Dendritic cell treated with granulocyte-macrophage colony-stimulating factor and Interleukin-4, amounts not matched to agents 40 ng/mL and 50 ng/mL, for 4 days (primary cell): Measurements from ENCODE around the gene EFHC1.

Source experiments
- H3K27ac Mint-ChIP-seq: one replicate; pipeline ENCODE4 v1.8.0; 2022; ENCODE audit warnings: mild to moderate bottlenecking, mixed read lengths
- H3K27me3 Mint-ChIP-seq: one replicate; pipeline ENCODE4 v1.8.0; 2022; ENCODE audit warnings: mild to moderate bottlenecking, mixed read lengths
- H3K36me3 Mint-ChIP-seq: one replicate; pipeline ENCODE4 v1.8.0; 2022; ENCODE audit warnings: low read depth, mixed read lengths
- H3K4me1 Mint-ChIP-seq: one replicate; pipeline ENCODE4 v1.8.0; 2022; ENCODE audit warnings: low read depth, mixed read lengths
- H3K4me3 Mint-ChIP-seq: one replicate; pipeline ENCODE4 v1.8.0; 2022; ENCODE audit warnings: mild to moderate bottlenecking, moderate library complexity, mixed read lengths
- H3K9me3 Mint-ChIP-seq: one replicate; pipeline ENCODE4 v1.8.0; 2022; ENCODE audit warnings: mixed read lengths
- intact Hi-C: fragments of 100-400 bp; cut with micrococcal nuclease; formaldehyde crosslinking; loops from one replicate; pipeline ENCODE4 v1.15.0; 2022

EFHC1 gene

GRCh38 chr6:52506476-52506875, 86.3 kb downstream of the EFHC1 start:
- Mint-ChIP-seq H3K27me3 (no peaks in the 10 kb centered on the region), H3K4me3 (no peak overlapping the region), H3K36me3 (peaks cover 98% of the 10 kb centered on the region), H3K4me1 (peaks cover 56% of the 10 kb centered on the region), H3K9me3 (no peaks in the 10 kb centered on the region), H3K27ac (peak overlapping the region; percentile 84)
- intact Hi-C loops, result no loop called here

DNA sequence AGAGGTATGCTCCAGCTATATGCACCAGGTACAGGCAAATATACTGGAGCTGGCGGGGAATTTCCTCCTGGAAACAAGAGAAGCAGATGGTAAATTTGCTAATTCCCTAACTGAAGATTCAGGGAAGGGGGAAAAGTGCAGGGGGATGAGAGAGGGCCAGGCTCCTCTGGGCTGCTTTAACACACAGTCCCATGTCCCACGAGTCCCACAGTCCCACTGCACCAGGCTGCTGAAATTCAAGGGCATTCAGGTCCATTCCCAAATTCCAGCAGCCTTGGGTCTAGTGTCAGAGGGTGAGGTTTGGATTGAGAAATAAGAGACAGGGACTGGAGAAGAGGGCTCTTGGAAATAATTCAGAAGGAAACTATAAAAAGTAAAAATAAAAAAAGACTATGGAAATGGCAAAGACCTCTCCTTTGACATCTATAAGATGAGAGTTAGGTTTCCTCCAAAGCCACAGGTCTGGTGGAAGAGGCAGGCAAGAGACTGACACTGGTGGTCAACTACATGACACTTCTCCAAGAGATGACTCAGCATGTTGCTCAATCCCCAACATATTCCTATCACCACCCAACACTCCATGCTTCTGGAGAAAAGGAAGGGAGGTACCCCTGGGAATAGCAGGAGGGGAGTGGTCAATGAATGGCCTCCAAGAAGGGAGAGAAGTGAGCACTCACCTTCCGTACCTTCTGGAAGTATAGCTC, 87.6 kb downstream of the EFHC1 start:
- intact Hi-C loops, result no loop called here
- Mint-ChIP-seq H3K27ac (peak overlapping the region; percentile 65), H3K9me3 (no peaks in the 10 kb centered on the region), H3K4me1 (peaks cover 53% of the 10 kb centered on the region), H3K4me3 (no peak overlapping the region), H3K27me3 (no peaks in the 10 kb centered on the region), H3K36me3 (peaks cover 98% of the 10 kb centered on the region)

- Mint-ChIP-seq H3K36me3 (peaks cover 98% of the 10 kb centered on the region), H3K4me1 (peaks cover 49% of the 10 kb centered on the region), H3K4me3 (no peak overlapping the region), H3K9me3 (no peaks in the 10 kb centered on the region), H3K27ac (no peak overlapping the region), H3K27me3 (no peaks in the 10 kb centered on the region)
- intact Hi-C loops, result no loop called here
These were observed 88.2 kb downstream of the EFHC1 start for GRCh38 chr6:52508261-52508739.

DNA sequence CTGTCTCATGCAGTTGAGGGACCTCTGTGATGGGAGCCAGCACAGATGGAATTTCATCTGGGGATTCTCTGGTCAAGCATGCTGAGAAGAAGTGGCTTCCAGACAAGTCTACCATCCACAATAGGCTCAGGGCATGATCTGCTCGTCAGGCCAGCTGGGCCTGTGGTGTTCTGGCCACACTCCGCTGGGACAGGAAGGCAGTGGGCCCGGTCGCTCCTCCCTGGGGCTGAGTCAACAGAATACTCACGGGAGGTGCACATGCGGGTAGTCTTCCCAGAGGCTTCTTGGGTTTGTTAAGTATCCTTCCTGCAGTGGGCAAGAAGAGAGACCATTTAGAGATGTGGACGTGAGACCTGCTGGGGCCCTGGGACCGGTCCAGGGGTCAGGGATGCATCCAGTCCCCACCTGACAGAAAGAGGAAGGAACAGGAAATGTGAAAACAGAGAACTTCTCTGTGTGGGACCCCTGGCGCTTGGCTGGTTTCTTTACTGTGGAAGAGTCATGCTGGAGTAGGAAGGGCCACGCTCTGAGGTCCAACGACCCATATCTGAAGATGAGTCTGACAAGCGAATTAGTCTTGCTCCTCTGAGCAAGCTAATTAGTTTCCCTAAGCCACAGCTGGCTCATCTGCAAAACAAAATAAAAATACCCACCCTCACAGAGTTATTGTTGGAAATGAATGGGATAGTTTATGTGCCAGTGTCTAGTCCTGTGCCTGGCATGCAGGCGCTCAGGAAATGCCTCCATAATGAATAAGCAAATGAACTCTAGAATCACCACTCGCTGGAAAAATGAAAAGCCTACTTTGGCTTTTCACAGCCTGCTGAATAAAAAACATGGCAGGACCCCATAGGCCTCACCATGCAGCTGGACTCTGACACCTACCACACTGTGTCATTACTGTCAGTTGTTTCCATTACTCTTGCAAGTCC, 89.4 kb downstream of the EFHC1 start:
- intact Hi-C loops, result no loop called here
- Mint-ChIP-seq H3K9me3 (no peaks in the 10 kb centered on the region), H3K27me3 (no peaks in the 10 kb centered on the region), H3K36me3 (peaks cover 100% of the 10 kb centered on the region), H3K4me1 (peaks cover 41% of the 10 kb centered on the region), H3K4me3 (no peak overlapping the region), H3K27ac (no peak overlapping the region)

- H3K4me3 Mint-ChIP-seq, result no peak overlapping the region
- no peaks in the 10 kb centered on the region for H3K9me3 Mint-ChIP-seq
- H3K27ac Mint-ChIP-seq, result no peak overlapping the region
- H3K36me3 Mint-ChIP-seq, result peaks cover 100% of the 10 kb centered on the region
- peaks cover 41% of the 10 kb centered on the region for H3K4me1 Mint-ChIP-seq
- intact Hi-C loops, result no loop called here
- no peaks in the 10 kb centered on the region for H3K27me3 Mint-ChIP-seq
These were observed 90.0 kb downstream of the EFHC1 start for GRCh38 chr6:52510213-52510562.

DNA sequence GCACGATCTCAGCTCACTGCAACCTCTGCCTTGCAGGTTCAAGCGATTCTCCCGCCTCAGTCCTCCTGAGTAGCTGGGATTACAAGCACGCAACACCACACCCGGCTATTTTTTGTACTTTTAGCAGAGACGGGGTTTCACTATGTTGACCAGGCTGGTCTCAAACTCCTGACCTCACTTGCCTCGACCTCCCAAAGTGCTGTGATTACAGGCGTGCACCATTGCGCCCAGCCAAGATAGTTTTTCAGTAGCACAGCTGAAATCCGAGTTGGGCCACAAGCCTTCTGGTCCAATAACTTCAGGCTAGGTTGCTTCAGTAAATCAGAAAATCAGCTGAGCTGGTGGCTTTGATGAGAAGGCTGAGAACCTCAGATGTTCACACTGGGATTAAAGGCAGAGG, 91.0 kb downstream of the EFHC1 start:
- H3K4me1 Mint-ChIP-seq, result peaks cover 31% of the 10 kb centered on the region
- no peaks in the 10 kb centered on the region for H3K27me3 Mint-ChIP-seq
- H3K36me3 Mint-ChIP-seq, result peaks cover 100% of the 10 kb centered on the region
- no peak overlapping the region for H3K27ac Mint-ChIP-seq
- intact Hi-C loops, result no loop called here
- H3K9me3 Mint-ChIP-seq, result no peaks in the 10 kb centered on the region
- no peak overlapping the region for H3K4me3 Mint-ChIP-seq

DNA sequence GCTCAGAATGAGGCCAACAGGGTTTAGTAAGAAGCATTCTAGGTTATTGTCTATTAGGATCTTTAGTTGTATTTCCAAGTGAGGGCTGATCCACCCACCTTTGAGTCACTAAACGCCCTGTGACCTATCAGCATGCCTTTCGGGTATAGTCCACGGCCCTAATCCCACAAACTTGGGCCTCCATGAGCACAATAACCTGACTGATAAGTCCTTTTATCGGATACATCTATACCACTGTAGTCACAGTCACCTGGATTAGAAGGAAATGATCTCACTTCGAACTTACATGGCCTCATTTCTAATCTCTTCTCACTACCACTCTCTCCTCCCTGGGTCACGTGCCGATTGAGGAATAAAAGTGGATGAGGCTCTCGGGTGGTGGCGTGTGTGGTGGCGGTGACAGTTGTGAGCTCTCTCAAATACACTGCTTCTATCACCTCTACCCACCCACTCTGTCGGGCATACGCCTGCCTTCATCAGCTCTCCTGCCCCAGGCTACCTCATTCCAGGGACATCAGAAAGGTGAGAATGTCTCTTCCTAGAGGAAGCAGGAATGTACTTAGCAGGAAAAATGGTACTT, 91.5 kb downstream of the EFHC1 start:
- H3K4me3 Mint-ChIP-seq, result no peak overlapping the region
- peaks cover 100% of the 10 kb centered on the region for H3K36me3 Mint-ChIP-seq
- peaks cover 26% of the 10 kb centered on the region for H3K4me1 Mint-ChIP-seq
- H3K27me3 Mint-ChIP-seq, result no peaks in the 10 kb centered on the region
- no peak overlapping the region for H3K27ac Mint-ChIP-seq
- H3K9me3 Mint-ChIP-seq, result no peaks in the 10 kb centered on the region
- intact Hi-C loops, result no loop called here

DNA sequence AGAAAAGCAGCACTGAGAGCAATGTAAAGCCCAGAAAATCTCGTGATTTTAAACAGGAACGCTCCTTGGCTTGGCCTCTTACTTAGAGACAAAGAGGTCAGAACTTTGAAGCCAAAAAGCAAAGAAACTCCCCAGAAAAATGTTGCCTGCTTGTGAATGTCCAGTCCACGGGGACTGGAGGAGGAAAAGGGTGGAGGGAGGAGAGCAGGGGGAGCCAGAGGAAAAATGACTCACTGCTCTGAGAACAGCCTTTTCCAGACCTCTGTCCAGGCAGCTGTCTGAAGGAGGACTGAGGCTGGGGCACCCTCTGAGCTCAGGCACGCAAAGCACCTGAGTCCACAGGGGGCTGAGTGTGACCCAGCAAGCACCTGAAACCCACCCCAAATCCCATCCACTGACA, 92.1 kb downstream of the EFHC1 start:
- H3K27ac Mint-ChIP-seq, result no peak overlapping the region
- peaks cover 25% of the 10 kb centered on the region for H3K4me1 Mint-ChIP-seq
- no peaks in the 10 kb centered on the region for H3K9me3 Mint-ChIP-seq
- intact Hi-C loops, result no loop called here
- H3K4me3 Mint-ChIP-seq, result no peak overlapping the region
- no peaks in the 10 kb centered on the region for H3K27me3 Mint-ChIP-seq
- H3K36me3 Mint-ChIP-seq, result peaks cover 99% of the 10 kb centered on the region

GRCh38 chr6:52513464-52513863, 93.3 kb downstream of the EFHC1 start:
- H3K4me3 Mint-ChIP-seq, result no peak overlapping the region

DNA sequence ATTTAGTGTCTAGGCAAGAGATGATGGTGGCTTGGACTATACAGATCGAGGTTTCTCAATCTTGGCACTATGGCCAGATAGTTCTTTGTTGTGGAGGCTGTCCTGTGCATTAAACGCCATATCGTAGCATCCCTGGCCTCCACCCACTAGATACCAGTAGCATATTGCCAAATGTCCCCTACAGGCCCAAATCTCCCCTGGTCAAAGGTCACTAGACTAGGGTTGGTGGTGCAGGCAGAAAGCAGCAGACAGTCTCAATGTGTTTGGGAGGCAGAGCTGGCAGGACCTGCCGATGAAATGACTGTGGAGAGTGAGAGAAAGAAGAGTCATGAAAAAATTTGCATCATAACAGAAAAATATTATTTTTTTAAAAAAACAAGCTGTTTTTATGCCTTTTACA, 93.8 kb downstream of the EFHC1 start:
- H3K4me1 Mint-ChIP-seq, result peaks cover 27% of the 10 kb centered on the region
- no peak overlapping the region for H3K4me3 Mint-ChIP-seq
- H3K27ac Mint-ChIP-seq, result no peak overlapping the region
- H3K36me3 Mint-ChIP-seq, result peaks cover 98% of the 10 kb centered on the region
- no peaks in the 10 kb centered on the region for H3K27me3 Mint-ChIP-seq
- no peaks in the 10 kb centered on the region for H3K9me3 Mint-ChIP-seq
- intact Hi-C loops, result no loop called here

More at GRCh38 chr6:52513464-52513863, 93.3 kb downstream of the EFHC1 start:
- Mint-ChIP-seq H3K9me3 (no peaks in the 10 kb centered on the region), H3K36me3 (peaks cover 98% of the 10 kb centered on the region), H3K27me3 (no peaks in the 10 kb centered on the region), H3K27ac (no peak overlapping the region), H3K4me1 (peaks cover 25% of the 10 kb centered on the region)
- intact Hi-C loops, result no loop called here

DNA sequence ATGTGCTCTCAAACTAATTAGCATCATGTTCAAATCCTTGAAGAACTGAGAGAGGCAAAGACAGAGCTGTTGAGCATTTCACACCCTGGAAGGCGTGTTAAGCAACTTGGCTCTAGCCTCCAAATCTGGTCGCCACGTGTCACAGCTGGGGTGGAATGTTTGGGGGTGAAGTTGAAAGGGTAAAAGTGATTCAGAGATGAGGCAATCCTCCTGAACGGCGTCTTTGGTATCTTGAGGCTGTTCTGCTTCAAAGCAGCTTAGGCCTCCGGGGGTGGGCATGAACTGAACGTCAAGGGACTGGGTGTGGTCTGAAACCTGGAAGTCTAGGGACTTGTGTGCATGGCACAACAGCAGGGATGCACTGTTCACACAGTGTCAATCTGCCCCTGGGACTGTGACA, 94.4 kb downstream of the EFHC1 start:
- Mint-ChIP-seq H3K4me1 (peaks cover 33% of the 10 kb centered on the region), H3K27ac (peak overlapping the region; percentile 34), H3K4me3 (no peak overlapping the region), H3K36me3 (peaks cover 98% of the 10 kb centered on the region), H3K9me3 (no peaks in the 10 kb centered on the region), H3K27me3 (no peaks in the 10 kb centered on the region)
- intact Hi-C loops, result no loop called here

GRCh38 chr6:52515219-52515960, 95.2 kb downstream of the EFHC1 start:
- H3K27ac Mint-ChIP-seq, result no peak overlapping the region
- H3K4me1 Mint-ChIP-seq, result peaks cover 42% of the 10 kb centered on the region
- peaks cover 98% of the 10 kb centered on the region for H3K36me3 Mint-ChIP-seq
- H3K27me3 Mint-ChIP-seq, result no peaks in the 10 kb centered on the region
- intact Hi-C loops, result no loop called here
- no peak overlapping the region for H3K4me3 Mint-ChIP-seq
- no peaks in the 10 kb centered on the region for H3K9me3 Mint-ChIP-seq

DNA sequence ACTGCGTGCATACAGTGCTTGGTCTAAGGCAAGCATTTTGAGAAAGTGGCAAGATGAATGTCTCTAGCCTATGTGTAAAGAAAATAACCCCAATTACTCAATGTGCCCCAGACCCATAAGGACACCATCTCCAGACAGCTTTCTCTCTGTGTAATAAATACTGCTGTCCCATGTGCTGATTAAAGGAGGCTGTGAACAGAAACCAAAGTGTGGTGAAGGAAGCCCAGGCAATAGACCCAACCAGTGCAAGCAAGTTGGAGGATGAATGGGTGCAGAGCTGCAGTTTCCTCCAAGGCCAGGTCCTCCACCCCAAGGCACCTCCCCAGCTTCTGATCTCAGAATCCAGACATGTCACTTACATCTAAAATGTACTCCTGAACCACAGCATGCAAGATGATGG, 96.1 kb downstream of the EFHC1 start:
- no peak overlapping the region for H3K4me3 Mint-ChIP-seq
- H3K9me3 Mint-ChIP-seq, result no peaks in the 10 kb centered on the region
- no peaks in the 10 kb centered on the region for H3K27me3 Mint-ChIP-seq
- no peak overlapping the region for H3K27ac Mint-ChIP-seq
- intact Hi-C loops, result no loop called here
- peaks cover 91% of the 10 kb centered on the region for H3K36me3 Mint-ChIP-seq
- peaks cover 42% of the 10 kb centered on the region for H3K4me1 Mint-ChIP-seq
